Panc1 (cell line): ENCODE results near the gene YY1.

Experiments used
- CTCF ChIP-seq: fragments of 450-650 bp; IDR thresholded peaks from 2 replicates; pipeline ENCODE4 v1.5.1; 2017; ENCODE audit warnings: mild to moderate bottlenecking
- POLR2AphosphoS5 ChIP-seq: IDR thresholded peaks from 2 replicates; pipeline ENCODE4 v1.6.1; 2012; ENCODE audit warnings: mild to moderate bottlenecking, low read depth, low read length, moderate library complexity
- SIN3A ChIP-seq: IDR thresholded peaks from 2 replicates; pipeline ENCODE4 v1.6.1; 2012; ENCODE audit warnings: low read depth, mild to moderate bottlenecking, low read length, moderate library complexity, borderline replicate concordance; ENCODE audit not compliant: insufficient read depth
- TCF7L2 ChIP-seq: IDR thresholded peaks from 2 replicates; pipeline ENCODE4 v1.6.1; 2011; ENCODE audit warnings: mild to moderate bottlenecking, low read depth, low read length, inconsistent platforms
- TF ChIP-seq, protein P1 (sequence below), 2 experiments: IDR thresholded peaks; 2 replicates each; pipeline ENCODE4 v1.6.1; 2011 to 2012; ENCODE audit warnings: low read depth in 2 of 2, control low read depth in 1 of 2, low read length in 1 of 2, mild to moderate bottlenecking in 1 of 2, moderate library complexity in 1 of 2; ENCODE audit not compliant: insufficient read depth in 1 of 2

GRCh38 chr14:100327128-100327527 lies 88.2 kb downstream of the YY1 start:
- TF ChIP-seq CTCF (no peak), SIN3A (no peak), POLR2AphosphoS5 (no peak), TCF7L2 (no peak)
- TF ChIP-seq, protein P1, sequence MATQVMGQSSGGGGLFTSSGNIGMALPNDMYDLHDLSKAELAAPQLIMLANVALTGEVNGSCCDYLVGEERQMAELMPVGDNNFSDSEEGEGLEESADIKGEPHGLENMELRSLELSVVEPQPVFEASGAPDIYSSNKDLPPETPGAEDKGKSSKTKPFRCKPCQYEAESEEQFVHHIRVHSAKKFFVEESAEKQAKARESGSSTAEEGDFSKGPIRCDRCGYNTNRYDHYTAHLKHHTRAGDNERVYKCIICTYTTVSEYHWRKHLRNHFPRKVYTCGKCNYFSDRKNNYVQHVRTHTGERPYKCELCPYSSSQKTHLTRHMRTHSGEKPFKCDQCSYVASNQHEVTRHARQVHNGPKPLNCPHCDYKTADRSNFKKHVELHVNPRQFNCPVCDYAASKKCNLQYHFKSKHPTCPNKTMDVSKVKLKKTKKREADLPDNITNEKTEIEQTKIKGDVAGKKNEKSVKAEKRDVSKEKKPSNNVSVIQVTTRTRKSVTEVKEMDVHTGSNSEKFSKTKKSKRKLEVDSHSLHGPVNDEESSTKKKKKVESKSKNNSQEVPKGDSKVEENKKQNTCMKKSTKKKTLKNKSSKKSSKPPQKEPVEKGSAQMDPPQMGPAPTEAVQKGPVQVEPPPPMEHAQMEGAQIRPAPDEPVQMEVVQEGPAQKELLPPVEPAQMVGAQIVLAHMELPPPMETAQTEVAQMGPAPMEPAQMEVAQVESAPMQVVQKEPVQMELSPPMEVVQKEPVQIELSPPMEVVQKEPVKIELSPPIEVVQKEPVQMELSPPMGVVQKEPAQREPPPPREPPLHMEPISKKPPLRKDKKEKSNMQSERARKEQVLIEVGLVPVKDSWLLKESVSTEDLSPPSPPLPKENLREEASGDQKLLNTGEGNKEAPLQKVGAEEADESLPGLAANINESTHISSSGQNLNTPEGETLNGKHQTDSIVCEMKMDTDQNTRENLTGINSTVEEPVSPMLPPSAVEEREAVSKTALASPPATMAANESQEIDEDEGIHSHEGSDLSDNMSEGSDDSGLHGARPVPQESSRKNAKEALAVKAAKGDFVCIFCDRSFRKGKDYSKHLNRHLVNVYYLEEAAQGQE (IDR thresholded peaks at IDR 0.05; ENCODE audit: insufficient read depth in 1 of 2, low read depth in 2 of 2, low read length in 1 of 2), result no peak
